Germinal center (tissue), 1 donor: Measurements from ENCODE around the gene NCKAP5L.
A peak's percentile ranks its signal among the peaks of the same experiment; 100 is the strongest.
"Not testable (repeated sequence)": the region's sequence is repeated elsewhere in the genome, so short reads cannot be mapped to it uniquely, and the experiment has no call there.

Experiments used
- DNase-seq: peaks from one replicate; pipeline ENCODE4 v3.0.0; 2012; ENCODE audit warnings: mixed read lengths, low spot score

NCKAP5L gene

DNA sequence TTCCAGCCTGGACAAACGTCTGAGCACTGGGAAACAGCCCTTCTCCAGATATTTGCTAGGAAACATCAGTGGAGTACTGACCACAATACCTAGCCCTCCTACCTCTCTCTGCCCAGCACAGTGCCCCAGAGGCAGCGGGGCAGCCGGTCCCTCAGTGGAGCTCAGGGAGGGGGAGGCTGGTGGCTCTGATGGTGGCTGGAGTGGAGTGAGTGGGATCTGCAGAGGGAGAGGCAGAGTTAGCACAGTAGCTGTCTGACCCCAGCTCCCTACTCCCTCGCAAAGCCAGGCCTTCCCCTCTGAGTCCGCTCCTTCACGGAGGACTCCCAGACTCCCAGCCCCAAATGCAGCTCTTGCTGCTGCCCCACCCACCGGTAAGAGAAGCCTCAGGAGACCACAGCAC is 30.0 kb downstream of the NCKAP5L start:
- DNase-seq = no peak

DNA sequence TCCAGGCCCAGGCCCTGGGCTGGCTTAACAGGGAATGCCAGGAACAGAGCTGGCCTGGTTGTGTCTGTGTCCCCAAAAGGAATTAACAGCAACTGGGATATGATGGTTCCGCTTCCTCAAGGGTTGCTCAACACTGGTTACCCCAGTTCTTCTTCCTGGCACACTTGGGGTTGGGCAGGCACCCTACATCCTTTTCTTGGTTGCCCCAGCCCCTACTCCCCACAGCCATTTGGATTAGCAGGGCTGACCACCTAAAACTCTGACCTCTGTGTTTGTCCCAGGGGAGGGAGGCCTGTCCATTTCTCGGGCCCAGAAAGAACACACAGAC is 30.8 kb downstream of the NCKAP5L start:
- no peak for DNase-seq

DNA sequence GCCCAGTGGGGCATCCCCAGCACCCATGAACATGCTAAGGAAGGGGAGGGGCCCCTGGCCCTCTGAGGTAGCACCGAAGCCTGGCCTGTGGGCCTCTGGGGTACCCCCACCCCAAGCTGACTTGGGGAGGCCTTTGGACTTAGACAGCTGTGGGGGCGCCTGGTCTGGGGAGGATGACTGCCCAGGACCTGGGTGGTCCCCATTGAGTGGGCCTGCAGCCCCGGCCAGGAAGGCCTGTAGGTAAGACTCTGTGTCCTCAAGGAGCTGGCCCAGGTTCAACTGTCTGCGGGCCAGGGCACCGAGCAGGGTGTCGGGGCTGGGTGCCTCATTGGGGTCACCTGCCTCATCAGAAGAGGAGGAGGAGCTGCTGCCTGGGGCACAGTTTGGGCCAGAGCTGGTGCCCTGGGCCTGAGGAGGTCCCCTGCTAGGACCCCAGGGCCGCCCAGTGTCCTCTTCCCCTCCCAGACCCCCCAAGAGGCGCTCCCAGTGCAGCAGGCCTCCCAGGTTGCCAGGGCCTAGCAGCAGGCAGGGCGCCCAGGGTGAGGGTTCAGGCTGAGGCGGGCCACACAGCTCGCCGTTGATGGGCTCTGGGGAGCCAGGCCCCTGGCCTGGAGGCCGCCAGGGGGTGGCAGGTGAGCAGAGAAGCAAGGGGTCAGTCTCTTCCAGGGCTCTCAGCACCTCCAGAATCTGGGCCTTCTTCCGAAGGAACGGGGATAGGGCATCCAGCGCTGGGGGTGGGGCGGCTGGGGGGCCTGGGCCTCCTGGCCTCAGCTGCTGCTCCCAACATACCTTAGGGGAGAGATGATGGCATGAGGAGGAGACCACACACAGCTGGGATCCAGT is 31.4 kb downstream of the NCKAP5L start:
- DNase-seq = no peak

DNA sequence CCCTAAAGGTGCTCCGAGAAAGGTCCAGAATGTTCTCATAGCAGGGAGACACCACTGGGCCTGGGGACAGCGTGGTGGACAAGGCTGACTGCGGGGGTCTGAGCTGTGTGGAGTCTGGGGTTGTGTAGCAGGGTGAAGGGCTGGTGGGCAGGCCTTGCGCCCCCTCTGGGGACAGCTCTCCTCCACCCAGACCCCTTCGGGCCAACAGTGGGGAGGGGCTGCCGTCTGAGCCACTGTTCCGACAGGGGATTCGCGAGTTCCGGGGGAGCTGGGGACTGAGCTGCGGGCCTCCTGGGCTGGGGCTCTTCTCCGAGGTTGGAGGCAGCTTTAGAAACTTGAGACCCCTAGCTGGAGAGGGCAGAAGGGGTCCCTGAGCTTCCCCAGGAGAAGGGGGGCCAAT is 32.1 kb downstream of the NCKAP5L start:
- no peak for DNase-seq

DNA sequence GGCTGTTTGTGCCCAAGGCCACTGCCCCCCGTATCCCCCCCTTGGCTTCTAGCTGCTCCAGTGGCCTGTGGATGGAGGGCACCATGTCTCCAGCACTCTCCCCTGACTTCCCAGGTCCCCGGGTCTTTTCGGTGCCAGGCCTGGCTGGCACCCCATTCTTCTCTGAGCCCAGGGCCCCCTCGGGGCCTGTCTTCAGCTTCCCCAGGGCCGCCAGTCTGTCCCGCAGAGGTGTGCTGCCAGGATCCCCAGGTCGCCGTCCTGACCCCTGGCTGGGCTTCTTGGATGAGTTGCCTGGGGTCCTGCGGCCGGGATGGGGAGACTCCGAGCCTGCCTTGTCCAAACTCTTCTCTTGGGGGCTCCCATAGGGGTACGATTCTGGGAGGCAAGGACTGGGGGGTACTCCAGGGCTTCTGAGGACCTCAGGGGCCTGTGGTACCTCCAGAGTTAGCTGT is 32.5 kb downstream of the NCKAP5L start:
- DNase-seq = no peak

DNA sequence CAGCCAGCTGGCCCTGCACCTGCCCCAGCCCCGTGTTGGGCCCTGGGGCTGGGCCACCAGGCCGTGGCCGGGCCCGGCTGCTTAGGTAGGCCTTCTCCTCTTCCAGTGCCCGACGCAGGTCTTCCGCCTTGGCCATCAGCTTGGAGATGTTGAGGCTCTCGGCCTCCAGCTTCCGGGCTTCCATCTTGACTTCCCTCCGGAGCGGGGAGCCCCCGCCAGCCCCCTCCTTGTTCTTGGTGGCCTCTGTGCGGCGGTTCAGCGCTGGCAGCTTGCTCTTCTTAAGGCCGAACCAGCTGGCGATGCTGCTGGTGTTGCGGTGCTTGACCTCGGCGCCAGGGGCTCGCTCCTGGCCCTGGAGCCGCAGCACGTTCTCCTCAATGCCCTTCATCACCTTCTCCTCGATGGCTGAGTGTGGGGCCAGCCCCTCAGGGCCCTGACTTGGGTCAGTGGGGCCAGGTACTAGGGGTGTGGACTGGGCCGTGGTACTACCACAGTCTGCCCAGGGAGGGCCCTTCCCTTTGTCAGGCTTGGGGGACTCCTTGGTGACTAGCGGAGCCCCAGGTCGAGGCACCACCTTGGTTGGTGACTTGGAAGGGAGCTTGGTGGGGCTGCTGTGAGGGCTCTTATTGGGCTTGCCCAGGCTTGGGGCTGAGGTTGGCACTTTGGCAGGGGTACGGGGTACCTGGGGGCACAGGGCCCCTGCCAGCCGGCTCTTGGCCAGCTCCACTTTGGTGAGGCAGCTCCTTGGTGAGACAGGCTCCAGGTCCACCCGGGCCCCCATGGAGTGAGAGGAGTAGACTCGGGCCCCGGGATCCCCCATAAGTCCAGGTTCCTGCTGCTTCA is 33.2 kb downstream of the NCKAP5L start:
- no peak for DNase-seq

DNA sequence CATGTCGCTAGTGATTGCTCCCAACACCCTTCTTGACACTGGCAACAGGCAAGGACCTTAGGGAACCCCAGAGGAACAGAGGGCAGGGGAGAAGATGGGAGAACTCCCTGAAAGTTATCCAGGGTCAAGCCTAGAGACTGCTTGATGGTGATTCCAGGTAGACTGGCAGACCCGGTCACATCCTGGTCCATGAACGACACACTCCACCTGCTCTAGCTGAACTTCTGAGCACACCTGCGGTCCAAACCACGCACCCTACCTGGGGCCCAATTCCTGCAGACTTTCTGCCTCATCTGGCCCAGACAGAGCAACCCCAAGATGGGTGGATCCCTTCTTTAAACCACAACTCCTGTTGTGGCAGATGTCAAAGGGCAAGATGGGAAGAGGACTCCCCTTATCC is 34.2 kb downstream of the NCKAP5L start:
- no peak for DNase-seq

DNA sequence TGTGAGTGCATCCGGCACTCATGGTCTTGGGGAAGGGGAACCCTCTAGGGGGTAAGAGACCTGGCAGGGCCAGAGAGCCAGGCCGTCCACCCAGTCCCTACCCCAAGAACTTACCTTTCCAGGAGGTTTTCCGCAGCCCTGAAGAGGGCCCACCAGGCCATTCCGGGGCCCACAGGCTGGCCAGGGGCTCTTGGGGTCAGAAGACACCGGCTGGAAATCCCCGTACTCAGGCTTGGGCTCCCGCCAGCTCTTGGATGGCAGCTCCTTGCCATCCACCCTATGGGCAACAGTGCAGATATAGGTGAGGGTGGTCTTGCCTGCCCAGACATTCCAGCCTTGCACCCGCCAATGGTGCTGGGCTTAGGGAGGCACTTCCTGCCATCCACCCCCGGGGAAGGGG is 34.6 kb downstream of the NCKAP5L start:
- DNase-seq = no peak

DNA sequence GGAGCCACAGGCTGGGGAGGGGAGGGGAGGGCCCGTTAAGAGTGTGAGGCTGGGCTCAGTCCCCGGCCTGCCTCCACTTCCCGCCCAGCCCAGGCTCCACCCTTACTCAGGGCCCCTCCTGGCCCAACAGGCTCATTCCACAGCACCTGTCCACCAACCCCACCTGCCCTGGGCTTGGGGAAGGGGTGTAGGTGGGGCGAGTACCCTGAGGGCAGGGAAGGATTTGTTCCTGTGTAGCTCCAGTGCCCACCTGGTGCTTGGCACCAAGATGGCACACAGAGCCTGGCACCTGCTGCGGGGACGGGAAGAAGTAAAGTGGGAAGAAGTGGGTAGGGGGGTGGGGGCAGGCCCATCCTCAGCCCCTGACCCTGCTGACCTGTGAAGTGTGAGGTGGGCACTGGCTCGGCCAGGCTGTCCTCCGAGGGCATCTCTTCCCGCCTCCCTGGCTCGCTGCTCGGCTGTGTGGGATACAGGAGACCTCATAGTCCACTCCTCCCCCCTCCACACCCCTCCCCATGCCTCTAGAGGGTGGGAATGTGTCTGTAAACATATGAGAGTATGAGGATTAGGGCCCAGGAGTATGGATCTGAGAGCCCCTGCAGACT is 35.1 kb downstream of the NCKAP5L start:
- no peak for DNase-seq

DNA sequence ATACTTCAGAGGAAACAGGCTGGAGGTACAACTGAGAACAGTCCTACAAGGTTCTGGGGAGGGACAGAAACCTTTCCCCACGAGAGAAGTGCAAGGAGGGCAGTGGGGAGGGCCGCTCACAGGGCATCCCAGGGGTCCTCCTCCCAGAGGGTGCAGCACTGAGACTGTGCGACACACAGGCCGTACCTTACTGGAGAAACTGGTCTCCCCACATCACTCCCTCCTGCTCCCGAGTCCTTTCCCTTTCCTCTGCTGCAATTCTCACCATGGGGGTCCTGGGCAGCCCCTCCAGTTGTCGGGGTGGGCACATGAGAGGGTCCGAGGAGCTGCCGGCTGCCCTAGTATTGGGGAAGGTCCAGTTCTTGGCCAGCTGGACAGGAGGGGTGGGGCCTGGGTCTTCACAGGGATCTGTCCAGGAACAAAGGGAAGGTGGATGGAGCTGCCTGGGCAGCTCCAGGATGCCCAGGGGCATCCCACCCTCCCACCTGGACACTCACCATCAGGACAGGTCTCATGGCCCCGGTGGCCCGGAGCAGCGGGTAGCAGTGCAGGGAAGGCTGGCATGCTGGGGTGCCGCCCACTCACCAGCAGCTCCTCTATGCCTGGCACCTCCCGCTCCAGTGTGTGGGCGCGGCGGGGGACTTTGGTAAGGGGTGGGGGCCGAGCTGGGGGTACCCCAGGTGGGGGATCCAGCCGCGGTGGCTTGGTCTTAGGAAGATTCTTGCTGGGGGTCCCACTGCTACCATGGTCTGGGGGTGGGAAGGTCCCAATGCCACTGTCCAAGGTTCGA is 35.8 kb downstream of the NCKAP5L start:
- no peak for DNase-seq

DNA sequence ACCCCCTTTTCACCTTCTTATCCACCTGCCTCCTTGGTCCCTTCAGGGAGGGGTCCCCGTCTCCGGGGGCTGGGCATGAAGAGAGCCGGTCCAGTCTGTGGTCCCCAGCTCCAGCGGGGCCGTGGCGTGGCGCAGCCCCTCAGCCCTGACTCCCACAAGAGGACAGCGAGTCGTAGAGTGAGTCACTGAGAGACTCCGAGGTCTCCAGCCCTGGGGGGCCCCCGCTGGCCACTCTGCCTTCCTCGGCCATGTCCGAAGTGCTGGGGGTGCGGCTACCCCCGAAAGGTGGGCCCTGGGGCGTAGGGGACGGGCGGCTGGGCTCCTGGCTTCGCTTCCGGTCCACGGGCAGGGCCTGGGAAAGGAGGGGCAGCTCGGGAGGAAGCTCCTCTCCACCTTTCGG is 36.5 kb downstream of the NCKAP5L start:
- DNase-seq = no peak

DNA sequence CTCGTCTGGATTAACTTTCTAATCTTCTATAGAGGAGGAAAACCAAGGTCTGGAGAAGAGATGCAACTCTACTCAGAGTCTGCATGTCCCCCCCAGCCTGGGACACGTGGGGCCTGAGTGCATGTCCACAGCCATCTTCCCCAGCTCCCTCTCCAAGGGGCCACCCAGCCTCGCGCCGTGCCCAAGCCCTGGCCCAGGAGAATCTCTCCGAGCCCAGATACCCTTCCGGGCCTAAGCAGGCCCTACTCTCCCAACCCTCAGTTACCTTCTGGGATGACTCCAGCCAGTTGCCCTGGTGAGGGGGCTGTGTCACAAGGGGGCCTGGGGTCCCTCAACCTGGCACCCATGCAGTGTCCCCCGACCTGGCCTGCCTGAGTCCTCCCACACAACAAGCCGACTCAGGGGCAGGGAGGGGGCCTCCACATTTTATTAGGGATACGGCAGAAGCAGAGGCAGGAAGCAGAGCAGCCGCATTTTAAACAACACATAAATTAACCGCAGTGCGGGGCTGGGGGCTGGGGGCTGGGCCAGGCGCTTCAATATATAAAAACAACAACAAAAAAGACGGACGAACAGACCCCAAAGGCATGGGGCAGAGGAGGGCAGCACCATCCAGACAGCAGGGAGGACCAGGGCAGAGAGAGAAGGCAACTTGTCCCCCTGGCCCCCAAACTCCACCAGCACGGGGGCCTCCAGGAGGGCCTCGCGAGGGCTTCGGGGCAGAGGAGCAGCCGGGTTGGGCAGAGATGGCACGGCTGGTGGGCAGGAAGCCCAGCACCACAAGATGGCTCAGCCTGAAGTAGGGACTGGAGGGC is 37.3 kb downstream of the NCKAP5L start:
- DNase-seq = no peak

DNA sequence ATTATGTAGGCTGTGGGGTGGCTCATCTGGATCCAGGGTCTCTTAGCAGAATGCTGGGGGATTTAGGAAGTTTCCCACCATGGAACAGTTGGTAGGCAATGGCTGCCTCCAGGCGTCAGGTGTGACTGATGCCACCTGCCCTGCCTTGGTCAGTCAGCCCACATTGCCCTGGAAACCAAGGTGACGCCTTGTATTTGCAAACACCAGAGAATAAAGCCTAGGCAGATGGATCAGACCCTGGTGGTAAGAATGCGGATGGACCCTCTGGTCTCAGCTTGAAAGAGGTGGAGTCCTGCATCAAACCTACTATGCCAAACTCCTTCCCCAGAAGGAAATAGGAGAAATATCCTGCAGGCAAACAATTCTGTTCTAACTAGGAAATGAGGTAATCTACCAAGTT is 38.2 kb downstream of the NCKAP5L start:
- DNase-seq = no peak

DNA sequence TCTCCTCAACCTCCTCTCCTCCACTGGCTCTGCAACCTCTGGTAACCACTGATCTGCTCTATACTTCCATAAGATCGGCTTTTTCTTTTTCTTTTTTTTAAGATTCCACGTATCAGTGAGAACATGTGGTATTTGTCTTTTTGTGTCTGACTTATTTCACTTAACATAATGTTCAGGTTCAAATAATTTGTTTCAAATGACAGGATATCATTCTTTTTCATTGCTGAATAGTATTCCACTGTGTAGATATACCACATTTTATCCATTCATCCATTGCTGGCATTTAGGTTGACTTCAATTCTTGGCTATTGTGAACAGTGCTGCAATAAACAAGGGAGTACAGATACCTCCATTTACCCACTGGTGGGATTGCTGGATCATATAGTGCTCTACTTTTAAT is 40.5 kb downstream of the NCKAP5L start:
- DNase-seq = no peak

DNA sequence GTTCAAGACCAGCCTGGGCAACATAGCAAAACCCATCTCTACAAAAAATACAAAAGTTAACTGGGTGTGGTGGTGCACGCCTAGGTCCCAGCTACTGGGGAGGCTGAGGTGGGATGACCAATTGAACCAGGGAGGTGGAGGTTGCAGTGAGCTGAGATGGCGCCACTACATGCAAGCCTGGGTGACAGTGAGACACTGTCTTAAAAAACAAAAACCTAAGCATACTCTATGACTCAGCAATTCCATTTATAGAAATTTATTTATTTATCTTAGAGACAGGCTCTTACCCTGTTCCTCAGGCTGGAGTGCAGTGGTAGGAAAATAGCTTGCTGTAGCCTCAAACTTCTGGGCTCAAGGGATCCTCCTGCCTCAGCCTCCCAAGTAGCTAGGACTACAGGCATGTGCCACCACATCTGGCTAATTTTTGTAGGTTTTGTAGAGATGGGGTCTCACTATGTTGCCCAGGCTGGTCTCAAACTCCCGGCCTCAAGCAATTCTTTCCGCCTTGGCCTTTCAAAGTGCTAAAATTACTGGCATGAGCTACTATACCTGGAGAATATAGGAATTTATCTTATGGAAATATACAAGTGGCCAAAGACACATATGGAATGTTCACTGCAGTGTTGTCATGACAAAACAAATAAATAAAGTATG is 43.3 kb downstream of the NCKAP5L start:
- DNase-seq = no peak

DNA sequence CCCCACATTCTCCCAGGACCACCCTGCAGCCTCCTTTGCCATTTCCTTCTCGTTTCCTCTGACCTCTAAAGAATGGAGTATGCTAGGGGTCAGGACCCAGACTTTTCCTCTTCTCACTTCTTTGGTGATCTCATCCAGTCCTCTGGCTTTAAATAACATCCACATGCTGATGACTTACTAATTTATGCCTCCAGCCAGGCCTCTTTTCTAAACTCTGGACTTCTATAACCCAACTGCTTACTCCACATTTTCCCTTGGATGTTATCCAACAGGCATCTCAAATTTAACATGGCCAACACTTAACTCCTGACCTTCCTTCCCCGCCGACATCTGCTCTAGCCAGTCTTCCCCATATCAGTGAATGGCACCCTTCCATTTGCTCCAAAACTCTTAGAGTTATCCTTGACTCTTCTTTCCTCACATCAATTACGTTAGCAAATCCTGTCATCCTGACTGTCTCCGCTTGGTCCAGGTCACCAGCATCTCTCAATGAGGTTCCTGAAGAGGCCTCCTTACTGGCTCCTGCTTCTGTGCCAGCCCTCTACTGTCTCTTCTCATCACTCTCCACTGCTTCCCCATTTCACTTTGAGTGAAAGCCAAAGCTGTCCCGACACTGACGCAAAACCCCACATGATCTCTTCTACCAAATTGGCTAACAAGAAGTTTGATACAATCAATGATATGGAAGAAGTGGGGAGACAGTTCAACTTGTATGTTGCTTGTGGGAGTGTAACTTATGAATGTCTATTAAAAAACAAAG is 44.1 kb downstream of the NCKAP5L start:
- DNase-seq = no peak

DNA sequence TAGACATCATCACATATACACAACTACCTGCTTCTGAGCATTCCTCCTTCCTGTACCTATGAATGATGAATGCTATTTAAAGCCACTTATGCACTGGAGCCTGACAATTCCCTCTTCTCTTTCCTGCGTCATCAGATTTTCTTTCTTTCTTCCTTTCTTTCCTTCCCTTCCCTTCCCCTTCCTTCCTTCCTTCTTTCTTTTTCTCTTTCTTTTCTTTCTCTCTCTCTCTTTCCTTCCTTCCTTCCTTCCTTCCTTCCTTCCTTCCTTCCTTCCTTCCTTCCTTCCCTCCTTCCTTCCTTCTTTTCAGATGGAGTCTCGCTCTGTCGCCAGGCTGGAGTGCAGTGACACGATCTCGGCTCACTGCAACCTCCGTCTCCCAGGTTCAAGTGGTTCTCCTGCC is 47.3 kb downstream of the NCKAP5L start:
- DNase-seq = not testable (repeated sequence)

DNA sequence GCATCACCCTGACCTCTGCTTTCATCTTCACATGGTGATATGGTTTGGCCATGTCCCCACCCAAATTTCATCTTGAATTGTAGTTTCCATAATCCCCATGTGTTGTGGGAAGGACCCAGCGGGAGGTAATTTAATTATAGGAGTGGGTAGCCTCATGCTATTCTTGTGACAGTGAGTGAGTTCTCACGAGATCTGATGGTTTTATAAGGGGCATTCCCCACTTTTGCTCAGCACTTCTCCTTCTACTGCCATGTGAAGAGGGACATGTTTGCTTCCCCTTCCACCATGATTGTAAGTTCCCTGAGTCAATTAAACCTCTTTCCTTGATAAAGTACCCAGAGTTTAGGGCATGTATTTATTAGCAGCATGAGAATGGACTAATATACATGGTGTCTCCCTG is 48.6 kb downstream of the NCKAP5L start:
- DNase-seq = no peak

DNA sequence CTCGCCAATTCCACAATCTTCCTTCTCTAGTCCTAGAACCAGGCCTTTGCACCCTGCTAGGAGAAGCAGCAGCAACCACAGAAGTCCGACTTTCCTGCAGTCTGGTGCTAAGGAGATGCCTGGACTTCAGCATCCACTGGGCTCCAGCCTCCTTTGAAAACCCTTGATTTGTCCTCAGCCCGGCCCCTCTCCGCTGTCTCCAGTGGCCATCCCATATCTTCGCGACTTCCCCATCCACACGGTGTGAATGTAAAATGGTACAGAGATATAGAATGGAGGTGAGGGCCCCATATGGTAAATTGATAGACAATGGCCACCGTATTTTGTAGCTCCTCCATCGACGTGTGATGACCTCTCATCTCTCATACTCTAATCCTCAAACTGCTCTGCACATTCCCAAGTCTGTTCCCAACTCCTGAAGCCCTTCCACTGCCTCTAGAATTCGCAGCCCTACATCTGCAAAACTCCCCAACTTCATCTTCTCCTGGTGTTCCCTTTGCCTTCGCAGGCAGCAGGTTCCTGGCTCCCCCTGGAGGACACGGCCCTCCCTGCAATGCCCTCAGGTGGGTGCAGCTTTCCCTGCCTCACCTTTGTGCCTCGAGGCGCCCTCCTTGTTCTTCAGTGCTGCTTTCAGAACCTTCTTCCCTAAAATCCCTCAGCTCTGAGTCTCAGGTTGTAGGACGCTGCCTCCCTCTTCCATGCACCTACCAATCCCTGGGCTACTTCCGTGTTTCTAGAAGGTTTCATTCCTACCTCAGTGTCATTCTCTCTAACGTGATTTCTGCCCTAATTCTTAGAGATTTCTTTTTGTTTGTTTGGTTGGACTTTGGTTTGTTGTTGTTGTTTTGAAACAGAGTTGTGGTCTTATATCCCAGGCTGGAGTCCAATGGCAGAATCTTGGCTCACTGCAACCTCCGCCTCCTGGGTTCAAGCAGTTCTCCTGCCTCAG is 50.1 kb downstream of the NCKAP5L start:
- peak; percentile 80 for DNase-seq
